Stimulated activated CD8-positive, alpha-beta memory T cell treated with anti-CD3 and anti-CD28 coated beads, Interleukin-15, amount 100 ng/mL, for 24 hours (primary cell): Measurements from ENCODE around the gene LHFPL3.
"Not testable (repeated sequence)": the region's sequence is repeated elsewhere in the genome, so short reads cannot be mapped to it uniquely, and the experiment has no call there.

Source experiments
- DNase-seq: peaks from one replicate; pipeline ENCODE4 v3.0.0-alpha.2; 2020; ENCODE audit warnings: low read depth

Gene LHFPL3

DNA sequence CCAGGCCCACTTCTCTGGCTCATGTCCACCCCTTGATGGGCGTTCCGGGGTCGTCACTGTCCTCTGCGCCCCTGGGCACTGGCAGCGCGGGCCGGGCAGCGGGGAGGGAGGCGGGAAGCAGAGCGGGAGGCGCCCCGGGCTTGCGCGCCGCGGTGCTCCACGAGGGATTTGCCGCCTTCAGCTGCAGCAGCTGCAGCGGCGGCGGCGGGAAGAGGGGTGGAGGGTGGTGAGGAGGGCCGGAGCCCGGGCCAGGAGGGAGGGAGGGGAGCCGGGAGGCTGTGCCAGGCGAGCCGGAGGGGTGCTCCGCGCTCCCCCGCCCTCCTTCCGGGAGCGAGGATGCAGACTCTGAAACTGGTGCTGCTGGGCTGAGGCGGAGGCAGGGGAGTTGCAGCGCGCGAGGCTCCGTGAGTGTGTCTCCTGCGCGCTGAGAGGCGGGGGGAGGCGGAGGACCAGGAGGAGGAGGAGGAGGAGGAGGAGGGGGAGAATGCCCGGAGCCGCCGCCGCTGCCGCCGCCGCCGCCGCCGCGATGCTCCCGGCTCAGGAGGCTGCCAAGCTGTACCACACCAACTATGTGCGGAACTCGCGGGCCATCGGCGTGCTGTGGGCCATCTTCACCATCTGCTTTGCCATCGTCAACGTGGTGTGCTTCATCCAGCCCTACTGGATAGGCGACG lies at the start of gene LHFPL3:
Gene LHFPL3, plus strand, starts transcription at position 308 of the 674 bp plus-strand sequence.
- DNase-seq = no peak

DNA sequence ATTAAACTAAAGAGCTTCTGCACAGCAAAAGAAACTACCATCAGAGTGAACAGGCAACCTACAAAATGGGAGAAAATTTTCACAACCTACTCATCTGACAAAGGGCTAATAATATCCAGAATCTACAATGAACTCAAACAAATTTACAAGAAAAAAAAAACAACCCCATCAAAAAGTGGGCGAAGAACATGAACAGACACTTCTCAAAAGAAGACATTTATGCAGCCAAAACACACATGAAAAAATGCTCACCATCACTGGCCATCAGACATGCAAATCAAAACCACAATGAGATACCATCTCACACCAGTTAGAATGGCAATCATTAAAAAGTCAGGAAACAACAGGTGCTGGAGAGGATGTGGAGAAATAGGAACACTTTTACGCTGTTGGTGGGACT lies 46.7 kb upstream of the LHFPL3 start:
- DNase-seq = not testable (repeated sequence)

DNA sequence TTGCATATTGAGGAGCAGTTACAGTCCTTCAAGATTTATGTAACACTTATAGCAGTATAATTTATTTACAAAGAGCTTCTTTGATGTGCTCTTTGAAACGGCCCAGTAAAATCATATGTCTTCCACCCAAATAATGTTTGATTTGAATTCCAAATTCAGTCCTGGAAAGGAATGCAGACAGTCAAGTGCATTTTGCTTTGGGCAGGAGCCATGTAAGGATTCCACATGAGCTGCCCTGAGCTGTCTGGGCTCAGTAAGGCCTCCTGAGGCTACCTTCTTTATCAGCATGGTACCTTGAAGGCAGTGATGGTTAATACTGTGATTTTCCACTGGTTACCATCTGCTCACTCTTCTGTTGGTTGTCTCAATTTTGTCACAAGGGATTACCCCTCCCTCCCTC lies 41.6 kb upstream of the LHFPL3 start:
- DNase-seq = no peak

DNA sequence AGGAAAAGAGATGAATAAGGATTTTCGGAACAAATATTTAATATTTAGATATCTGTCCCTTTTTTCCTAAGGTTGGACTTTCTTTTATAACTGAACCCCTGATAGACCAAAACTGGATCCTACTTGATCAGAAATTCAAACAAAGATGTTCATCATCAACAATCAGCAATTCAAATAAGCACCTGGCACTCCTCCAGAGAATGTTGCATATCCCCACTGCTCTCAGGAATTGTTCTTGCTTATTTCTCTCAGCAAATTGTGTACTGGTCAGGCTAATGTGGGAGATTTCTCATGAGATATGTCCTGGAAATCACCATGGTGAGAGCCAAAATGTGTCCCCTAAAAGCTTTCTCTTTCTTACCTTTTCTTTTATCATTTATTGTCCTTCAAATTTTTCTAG lies 40.3 kb upstream of the LHFPL3 start:
- no peak for DNase-seq

- DNase-seq = no peak
These were observed 34.1 kb upstream of the LHFPL3 start for GRCh38 chr7:104294291-104294690.

- no peak for DNase-seq
These were observed 32.1 kb upstream of the LHFPL3 start for GRCh38 chr7:104296266-104296665.

GRCh38 chr7:104296900-104297299 lies 31.5 kb upstream of the LHFPL3 start:
- DNase-seq = no peak

DNA sequence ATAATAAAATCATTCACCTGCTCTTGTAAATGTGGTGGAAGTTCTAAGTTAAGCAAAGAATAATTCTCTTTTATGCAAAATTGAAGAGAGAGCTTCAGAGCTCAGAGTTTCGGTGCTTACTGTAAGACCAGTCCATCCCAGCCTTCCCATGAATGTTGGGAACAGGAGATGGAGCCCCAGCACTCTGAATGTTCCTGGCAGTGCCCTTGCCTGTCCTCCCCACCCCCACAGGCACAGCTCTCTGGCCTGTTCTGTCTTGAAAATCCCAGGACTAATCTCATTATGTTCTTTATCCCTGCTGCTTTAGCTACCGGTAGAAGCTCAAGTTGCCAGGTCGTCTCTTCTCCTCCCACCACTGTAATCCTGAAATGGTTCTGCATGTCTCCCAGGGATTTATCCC lies 29.1 kb upstream of the LHFPL3 start:
- DNase-seq = no peak

GRCh38 chr7:104299777-104300176 lies 28.6 kb upstream of the LHFPL3 start:
- no peak for DNase-seq

DNA sequence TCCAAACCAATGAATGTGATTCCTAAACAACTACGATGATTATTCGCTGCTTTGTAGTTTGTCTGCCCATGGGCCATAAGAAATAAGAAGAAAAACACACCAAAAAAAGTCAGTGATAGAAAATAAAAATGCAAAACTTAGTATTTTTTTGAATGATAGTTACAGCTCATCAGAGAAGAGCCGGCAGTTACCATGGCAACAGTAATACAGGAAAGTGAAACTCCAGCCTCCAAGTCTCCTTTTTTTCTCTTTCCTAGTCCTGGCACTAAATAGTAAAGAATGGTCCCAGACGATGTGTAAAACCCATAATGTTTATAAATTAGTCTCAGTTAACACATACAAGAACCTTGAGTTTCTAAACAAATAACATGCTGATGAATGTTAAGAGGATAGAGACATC lies 21.6 kb upstream of the LHFPL3 start:
- no peak for DNase-seq

DNA sequence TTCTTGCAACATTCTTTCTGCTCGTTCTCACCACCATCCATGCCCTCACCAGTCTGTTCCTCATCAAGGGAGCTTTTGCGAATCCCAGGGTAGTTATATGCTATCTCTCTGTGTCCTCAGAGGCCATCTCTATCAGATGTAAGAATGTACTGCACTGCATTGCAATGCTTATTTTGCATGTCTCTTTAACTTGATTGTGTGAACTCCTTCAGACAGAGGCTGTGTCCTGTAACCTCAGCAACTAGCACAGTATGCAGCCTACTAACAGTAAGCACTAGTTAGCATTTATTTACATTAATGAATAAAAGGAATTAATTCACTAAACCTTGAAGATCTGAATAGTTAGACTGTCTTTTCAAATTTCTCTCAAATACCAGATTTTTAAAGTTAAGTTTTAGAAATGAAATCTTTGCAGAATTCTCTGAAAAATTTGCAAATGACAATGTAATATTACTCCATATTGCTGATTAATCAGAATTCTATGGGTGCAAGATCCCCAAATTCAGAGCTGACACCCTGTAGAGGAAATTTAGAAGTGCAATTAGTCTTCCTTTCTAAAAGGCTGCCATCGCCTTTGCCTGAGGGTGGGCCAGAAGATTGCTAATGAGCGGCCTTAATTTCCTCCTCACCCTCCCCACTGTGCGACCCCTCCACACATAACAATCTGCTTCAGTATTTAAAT lies 10.3 kb upstream of the LHFPL3 start:
- DNase-seq = no peak

- DNase-seq = no peak
These were observed 869 bp upstream of the LHFPL3 start for GRCh38 chr7:104327534-104327933.

GRCh38 chr7:104327938-104328295 lies 486 bp upstream of the LHFPL3 start:
- no peak for DNase-seq

DNA sequence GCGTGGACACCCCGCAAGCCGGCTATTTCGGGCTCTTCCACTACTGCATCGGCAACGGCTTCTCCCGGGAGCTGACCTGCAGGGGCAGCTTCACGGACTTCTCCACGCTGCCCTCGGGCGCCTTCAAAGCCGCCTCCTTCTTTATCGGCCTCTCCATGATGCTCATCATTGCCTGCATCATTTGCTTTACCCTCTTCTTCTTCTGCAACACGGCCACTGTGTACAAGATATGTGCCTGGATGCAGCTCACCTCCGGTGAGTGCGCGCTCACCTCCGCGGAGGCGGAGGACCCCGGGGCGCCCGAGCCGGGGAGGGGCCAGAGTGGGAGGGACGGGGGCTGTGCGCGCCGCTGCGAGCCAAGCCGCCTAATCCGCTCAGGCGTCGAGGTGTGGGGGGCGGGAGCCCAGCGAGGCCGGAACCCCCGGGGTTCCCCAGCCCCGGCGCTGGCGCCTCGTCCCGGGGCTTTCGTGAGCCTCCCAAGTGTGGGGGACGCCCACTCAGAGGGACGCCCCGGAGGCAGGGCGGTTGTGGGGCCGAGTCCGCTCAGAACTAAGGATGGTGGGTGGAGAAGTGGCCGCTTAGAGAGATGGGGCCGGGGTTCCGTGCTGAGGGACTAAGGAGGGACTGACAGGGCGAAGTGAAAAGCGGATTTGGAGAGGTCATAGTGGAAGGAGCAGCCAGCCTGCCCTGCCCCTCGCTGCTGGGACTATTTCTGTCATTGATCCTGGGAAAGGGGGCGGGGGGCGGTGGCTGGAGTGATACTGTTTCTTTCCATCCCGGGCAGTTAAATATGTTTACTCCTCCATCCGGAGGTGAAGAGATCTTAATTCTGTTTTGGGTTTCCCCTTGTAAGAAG lies 795 bp downstream of the LHFPL3 start:
- no peak for DNase-seq

DNA sequence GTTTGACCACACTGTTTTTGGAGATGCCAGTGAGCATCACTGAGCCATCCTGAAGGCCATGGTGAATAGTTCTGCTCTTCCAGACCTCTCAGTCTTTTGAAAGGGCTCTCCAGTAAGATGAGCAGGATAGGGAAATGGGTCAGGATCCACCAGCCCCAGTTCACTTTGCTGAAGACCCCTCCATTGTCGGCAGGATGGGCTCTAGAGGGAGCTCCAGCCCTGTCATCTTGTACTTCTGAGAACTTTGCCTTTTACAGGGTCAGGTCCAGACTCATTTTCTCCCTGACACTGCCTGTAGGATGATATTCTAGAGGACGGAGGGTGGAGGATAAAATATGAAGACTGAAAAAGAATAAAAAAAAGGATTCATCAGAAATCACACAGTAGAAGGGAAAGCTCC lies 13.1 kb downstream of the LHFPL3 start:
- no peak for DNase-seq

DNA sequence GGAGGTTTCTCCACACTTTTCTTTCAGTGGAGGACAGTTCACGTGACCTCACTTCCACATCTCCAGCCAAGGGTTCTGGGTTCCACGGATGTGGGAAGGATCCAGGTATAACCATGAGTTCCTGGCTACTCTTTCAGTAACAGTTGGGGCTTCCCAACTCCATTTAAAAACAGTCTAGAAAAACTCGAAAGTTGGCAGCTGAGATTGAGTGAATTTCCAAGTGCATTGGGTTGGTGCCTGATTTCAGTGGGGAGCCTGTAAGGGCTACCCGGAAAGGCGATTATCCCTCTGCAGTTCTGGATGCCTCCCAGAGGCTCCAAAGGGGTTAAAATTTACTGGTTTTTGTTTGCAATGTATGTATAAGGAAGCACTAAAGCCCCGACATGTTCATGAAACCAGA lies 24.3 kb downstream of the LHFPL3 start:
- DNase-seq = no peak

DNA sequence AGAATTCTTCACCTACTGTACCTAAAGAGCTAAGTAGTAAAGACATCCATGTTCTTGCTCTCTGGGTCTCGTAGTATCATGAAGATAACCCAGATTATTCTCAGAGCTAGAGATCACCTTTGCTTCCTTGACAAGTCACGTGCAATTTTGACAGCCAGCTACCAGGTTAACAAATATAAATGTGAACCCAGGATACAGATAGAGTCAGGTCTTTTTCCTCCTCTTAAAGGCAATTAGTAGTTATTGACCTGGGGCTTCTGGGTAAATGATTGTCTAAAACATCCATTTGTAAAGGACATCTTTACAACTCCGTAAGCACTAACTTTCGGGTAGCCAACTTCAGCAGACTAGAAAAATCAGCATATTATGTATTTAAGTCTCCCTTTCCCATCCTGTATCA lies 28.8 kb downstream of the LHFPL3 start:
- DNase-seq = no peak

DNA sequence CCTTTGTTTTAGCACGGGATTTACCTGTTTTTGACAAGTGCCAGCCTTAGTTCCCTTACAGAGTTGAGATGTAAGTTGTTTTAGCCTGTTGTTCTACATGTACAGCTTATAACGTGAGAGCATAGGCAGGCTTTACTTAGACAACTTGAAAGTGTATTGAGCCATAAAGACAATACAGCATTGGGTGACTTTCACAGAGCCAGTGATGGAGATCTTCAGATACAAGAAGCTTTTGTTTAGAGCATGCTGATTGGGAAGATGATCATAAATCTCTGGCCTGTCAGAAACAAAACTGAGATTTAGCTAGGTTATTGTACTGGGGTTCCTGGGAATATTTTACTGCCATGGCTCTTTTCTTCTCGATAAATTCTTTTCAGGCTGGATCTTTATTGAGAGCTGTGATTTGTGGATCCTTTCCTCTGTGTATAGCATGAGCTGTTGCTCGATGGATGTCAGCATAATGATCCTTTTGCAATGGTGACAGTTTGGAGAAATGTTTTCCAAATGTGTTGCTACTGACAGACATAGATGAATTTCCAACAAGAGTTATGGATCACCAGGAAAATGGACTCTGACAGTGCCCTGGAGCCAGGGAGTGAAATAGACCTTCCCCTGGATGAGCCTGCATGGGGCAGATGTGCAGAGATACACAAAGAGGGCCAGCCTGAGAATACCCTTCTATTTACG lies 30.2 kb downstream of the LHFPL3 start:
- DNase-seq = no peak

GRCh38 chr7:104362756-104363155 lies 34.4 kb downstream of the LHFPL3 start:
- DNase-seq = no peak

DNA sequence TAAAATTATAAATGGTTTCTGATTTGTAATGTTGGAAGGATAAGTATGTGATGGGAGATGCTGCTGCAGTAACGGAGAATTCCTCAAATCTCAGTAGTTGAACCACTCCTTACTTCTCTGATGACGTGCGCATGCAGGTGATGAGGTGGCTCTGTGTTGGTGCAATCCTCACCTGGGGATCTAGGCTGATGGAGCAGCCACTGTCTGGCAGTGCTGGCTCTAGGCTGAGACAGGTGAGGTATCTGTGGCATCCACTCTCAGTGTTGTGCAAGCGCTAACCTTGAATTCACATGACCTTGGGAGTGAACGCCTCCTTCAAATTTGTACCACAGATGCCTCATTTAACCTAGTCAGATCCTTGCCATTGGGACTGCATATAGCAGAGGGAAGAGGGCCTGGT lies 35.0 kb downstream of the LHFPL3 start:
- no peak for DNase-seq

DNA sequence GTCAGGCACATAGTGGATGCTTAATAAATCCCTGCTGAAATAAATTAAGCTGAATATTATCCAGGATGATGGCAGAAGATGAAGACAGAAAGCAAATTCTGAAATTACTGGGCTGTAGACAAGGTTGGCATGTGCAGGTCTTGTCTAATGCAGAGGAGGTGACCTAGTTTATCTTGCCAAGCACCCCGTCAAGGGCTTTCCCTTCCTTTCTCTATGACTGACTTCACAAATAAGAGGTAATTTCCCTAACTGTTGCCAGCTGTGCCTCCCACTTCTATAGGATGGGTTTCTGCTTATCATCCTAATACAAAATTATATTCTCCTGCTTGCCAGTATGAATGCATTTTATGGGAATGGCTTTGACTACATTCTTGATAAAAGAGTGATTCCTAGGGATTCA lies 38.0 kb downstream of the LHFPL3 start:
- no peak for DNase-seq

DNA sequence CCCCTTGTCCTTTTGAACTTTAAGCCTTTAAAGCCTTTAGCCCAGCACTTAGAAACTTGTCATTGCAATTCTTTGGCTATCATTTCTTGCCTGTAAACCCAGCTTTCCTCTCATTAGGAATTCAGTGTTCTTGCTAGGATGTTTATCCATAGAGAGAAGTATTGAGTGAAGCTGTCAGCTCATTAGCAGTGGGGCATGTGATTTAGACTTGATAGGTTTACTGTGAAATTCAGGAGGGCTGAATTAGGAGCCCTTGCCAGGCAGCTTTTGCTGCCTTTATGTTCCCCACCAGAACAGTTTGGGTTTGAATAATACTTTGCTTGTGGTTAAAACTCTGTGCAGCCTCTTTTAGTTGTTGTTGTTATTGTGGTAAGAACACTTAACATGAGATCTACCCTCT lies 39.5 kb downstream of the LHFPL3 start:
- no peak for DNase-seq
